HG03432 (cell line): Measurements from ENCODE around the gene ITPR2.
A peak's percentile ranks its signal among the peaks of the same experiment; 100 is the strongest.
"Not testable (repeated sequence)": the region's sequence is repeated elsewhere in the genome, so short reads cannot be mapped to it uniquely, and the experiment has no call there.

Experiments
- ATAC-seq: cut with Tn5 transposase; IDR thresholded peaks from one replicate; pipeline ENCODE4 v1.9.1; 2021; ENCODE audit warnings: mild to moderate bottlenecking, moderate library complexity; ENCODE audit not compliant: unreplicated experiment

ITPR2 gene

DNA sequence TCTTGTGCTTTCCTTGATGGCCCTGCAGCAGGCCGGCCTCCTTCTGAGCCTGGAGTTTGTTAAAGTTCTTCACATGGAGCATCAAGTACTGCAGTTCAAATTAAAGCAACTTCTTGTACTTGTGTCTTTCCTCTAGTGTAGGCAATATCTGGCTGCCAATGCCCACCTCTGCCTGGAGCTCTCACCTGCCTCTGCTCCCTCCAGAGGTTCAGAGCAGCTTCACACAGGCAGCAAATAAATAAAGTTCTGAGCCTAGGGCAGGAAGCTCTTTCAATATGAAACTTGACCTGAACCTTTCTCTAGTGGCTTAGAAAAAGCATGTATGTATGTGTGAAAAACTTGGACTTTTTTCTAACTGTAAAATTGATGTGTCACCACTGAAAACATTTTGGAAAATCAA, 65.9 kb downstream of the ITPR2 start:
- ATAC-seq = no peak

DNA sequence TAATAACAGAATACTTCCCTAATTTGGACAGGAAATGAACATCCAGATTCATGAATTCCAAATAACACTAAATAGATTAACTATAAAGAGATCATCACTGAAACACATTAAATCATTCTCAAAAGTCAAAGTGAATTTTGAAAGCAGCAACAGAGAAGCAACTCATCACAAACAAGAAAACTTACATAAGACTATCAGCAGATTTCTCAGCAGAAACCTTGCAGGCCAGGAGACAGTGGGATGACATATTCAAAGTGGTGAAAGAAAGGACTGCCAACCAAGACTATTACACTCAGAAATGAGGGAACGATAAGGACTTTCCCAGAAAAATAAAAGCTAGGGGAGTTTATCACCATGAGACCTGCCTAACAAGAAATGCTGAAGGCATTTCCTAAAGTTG, 70.8 kb downstream of the ITPR2 start:
- ATAC-seq = no peak

DNA sequence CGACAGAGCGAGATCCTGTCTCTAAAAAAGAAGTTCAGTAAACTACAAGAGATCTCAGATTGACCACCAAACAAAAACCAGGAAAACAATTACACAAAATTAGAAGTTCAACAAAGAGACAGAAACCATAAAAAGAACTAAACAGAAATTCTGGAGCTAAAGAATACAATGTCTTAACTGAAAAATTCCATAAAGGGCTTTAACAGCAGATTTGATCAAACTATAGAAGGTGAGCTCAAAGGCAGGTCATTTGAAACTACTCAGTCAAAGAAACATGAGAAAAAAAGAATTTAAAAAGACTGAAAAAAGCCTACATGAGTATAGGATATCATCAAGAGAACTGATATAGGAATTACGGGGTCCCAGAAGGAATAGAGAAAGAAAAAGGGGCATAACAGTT, 71.2 kb downstream of the ITPR2 start:
- no peak for ATAC-seq

DNA sequence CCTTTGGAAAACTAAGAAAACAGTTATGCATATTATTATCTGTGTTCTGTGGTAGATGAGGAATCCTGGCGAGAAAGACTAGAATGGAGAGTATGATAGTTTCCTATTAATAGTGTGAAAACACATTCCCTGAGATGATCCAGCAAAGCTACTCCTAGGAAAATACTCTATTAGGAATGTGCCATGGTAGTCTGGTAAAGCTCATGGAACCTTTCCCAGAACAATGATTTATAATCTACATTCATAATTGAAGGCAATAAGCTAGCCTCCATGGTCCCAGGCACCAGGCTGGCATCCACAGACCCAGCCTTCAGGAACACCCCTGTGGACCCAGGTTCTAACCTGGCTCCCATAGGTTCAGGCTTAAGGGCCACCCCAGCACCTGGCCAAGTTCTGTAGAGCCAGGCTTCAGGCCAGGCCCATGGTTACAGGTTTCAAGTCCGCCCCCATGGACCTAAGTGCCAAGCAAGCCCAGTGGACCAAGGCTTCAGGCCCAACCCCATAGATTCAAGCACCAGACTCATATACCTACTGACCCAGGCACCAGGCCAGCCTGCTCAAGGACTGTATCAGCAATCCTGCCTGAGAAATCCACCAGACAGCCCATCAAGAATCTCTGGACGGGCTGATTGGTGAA, 72.2 kb downstream of the ITPR2 start:
- ATAC-seq = no peak

DNA sequence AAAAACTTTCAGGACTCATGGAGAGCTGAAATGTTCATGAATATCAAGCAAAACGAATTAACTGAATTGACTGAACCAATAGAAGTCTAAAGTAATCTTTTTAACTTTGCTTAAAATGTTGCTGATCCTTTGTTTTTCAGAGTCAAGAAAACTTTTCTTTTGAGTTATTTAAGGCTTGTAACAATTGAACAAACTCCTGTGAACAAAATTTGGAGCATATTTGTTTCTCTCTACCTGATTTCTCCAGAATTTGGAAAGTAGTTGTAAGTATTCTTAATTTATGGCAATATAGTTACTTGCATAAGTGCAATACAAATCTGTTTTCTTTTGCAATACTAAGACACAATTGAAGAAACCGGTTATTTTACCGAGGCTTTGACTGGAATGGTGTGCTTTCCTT, 77.6 kb downstream of the ITPR2 start:
- ATAC-seq = not testable (repeated sequence)

DNA sequence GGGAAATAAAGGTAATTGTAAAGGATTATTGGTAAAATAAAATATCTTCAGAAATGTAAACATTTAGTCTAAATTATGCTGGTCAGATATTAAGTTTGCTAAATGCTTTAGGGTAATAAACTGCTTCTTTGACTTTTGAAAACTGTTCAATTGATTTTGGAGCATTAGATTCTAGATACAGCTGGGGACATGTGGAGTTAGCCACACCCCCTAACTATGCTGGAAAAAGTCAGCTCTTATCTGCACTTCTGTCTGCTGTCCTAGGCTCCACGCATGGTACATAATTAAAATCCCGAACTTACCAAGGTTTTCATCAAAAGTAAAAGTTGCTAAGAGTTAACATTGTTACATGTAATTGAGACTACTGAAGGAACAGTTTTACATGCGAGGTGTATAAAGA, 78.8 kb downstream of the ITPR2 start:
- no peak for ATAC-seq

DNA sequence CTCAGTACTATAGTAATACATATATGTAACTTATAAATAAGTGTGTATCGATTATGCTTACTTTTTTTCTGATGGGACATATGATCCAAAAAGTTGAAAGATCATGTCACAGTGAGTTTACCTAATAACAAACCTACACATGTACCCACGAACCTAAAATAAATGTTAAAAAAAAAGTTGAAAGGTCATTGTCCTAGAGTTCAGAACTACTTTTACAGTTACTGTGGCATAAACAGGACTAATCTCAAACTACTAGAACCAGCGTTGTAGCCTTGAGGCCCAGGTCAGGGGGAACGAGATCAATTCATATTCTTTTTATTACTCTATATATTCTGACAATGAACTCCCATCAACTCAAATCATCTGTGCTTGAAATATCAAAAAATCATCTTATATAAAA, 81.8 kb downstream of the ITPR2 start:
- ATAC-seq = no peak

DNA sequence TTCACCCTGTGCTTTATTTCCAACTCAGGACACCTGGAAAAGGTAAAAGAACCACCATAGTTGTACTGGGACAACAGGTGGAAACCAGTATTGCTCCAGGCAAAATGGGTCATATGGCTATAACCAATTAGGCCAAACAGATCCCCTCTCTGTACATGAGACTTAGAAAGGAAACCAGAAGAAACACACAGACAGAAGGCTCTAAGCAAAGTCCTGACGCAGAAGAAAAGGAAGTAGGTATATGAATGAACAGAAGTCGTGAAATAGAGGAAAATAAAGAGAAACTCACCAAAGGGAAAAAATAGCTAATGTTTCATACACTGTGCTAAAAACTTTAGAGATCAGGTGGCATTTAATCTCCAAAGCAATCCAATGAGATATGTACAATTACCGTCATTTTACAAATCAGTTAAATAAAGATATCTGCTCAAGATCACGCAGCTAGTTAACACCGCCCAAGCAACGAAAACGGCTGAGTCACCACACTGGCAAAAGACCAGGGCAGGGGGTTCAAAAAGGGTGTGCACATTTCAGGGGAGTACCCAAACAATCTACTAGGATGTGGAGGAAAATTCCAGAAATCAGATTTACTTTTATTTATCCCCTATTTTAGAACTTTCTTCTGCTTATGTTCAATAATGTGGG, 82.3 kb downstream of the ITPR2 start:
- ATAC-seq = peak; percentile 46

DNA sequence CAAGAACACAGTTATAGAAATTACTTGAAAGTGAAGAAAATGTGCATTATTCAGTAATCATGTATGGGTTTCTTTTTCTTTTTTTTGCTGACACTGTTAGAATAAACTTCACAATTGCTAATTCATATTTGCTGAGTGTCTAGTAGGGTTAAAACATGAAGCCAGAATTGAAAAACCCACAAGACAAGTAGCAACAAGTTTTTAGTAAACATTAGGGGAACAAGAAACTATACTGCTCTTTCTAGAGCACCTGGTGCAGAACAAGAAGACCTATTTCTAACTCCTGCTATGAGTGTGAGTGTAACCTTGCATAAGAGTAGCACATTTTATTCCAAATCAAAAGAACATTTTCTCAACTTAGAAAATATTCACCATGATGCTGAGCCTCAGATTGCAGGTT, 83.2 kb downstream of the ITPR2 start:
- peak; percentile 78 for ATAC-seq

DNA sequence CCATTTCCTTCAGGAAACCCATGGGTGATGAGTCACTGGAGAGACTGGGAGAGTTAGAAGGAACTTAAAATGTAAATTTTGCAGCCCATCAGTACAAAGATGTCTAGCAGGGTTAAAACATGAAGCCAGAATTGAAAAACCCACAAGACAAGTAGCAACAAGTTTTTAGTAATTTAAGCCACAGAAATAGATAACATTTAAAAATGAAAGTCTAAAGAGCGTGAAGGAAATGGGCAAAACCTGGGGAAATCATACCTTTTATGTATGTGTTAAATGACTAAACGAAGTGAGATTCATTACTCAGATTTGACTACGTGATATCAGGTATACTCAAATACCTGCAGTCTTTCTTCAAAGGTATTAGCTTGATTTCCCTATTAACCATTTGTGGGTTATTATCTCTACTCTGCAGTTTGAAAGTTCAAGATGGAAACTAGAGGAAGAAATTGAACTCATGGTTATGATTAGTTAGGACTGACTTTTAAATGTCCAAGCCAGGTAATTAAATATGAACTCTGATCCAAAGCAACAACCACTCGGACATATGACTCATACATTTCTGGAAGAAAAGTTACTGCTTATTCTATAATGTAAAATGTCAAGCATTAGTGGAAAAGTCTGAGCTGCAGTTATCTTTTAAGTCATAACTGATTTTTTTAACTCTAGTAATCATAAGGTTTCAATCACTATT, 84.1 kb downstream of the ITPR2 start:
- peak; percentile 49 for ATAC-seq

DNA sequence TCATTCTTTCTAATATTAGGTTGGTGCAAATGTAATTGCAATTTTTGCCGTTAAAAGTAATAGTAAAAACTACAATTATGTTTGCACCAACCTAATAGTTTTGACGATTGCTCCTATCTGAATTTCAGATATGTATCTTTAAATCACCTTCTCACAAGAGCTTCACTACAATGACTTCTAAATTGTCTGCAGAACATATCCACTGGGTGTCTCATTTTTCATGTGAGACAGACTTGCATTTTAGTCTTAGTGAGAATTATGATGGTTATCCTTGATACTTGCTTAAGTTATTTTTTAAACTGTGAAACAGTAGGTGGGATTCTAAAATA, 84.6 kb downstream of the ITPR2 start:
- peak; percentile 19 for ATAC-seq

DNA sequence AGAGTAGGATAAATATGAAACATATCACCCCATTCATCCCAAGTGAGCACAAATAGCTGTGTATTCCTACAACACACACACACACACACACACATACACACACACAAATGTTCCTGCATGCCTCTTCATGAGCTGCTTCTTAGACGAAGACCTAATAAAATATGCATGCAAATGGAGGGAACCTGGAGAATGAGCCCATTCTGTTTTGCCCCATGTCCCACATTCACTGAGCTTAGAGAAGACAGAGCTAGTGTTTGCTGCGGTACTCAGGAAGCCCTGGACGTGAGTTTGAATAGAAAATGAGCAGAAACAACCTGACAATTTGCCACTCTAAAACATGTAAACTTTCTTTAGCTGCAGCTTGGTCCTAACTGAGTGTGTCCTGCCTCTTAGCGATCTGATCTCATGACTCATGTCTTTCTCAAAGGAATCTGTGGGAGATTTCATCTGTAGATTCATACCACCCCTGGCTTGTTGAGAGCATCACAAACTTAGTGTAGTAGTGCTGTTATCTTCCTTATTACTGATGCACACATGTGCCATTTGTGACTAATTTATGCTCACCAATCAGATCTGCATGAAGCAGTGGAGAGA, 86.8 kb downstream of the ITPR2 start:
- no peak for ATAC-seq

DNA sequence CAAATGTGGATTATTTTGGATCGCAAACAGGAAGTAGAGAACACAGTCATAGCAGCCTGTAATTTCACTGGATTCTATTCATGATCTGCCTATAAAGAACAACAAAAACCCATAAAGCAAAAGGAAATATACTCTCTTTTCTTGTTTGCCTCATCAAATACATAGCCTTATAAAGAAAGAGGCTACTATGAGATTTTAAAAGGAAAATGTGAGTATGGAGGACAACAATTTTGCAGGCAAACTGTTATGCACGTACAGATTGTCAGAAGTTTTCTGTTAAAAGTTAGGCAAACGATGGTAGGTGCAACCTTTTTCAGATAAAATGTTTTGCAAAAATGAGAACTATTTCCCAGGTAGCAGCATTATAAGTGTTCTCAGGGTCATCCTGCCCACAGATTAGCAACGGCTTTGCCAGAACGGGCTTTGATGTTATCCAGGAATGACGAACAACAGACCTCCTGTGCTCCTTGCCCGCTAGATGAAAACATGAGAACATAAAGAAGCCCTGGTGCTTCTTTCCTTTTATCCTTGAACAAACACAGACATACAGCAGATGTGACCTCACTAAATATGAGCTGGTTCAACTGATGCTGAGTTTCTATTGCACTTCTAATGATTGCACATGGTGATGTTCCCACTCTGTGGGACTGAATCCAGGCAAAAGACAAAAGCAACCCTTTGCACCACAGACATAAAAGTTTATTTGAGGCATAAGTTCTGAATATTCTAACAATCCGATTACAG, 88.1 kb downstream of the ITPR2 start:
- no peak for ATAC-seq

DNA sequence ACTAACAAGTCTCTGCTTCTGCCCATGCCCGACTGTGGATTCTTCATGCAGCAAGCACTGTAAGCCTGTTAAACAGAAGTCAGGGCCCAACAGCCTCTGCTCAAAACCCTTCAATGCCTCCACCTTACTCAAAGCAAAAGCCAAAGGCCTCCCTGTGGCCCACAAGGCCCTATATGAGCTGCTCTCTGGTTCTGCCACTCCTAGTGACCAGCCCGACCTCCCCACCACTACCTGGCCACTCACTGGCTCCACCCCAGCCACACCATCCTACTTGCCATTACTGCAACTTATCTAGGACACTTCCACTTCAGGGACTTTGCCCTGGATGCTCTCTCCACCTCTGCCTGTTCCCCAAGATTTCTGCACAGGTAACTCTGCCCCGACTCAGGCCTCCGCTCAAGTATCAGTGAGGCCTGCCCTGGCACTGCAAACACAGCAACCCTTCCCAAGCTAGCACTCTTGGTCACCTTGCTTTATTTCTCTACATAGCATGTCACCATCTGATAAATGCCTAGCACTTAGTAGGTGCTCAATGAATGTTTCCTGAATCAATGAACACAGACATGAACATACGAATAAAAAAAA, 88.9 kb downstream of the ITPR2 start:
- no peak for ATAC-seq

DNA sequence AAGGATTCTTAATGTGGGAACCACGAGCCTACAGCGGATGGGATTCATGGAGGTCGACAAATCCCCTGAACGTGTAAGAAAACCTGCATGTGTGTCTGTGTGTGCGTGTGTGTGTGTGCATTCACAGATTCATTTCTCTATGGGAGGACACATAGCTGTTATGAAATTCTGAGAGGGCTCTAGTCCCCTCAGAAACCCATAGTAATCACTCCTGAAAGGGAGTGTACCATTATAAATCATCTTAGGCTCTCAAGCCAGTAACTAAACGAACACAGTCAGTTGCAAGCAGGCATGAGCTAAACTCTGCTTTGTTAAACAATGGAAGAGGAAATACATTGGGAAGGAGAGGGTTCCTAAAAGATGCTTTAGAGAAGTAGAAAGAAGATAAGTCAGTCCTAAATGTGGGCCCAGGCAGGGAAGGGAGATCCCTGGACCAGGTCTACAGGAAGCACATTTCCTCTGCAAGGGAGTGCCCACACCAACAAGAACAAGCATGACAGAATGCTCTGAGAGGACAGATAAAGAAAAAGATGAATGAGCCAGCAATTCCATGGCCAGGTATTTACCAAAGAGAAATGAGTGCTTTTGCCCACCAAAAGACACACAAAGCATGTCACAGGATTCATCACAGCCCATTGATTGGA, 91.3 kb downstream of the ITPR2 start:
- ATAC-seq = no peak

DNA sequence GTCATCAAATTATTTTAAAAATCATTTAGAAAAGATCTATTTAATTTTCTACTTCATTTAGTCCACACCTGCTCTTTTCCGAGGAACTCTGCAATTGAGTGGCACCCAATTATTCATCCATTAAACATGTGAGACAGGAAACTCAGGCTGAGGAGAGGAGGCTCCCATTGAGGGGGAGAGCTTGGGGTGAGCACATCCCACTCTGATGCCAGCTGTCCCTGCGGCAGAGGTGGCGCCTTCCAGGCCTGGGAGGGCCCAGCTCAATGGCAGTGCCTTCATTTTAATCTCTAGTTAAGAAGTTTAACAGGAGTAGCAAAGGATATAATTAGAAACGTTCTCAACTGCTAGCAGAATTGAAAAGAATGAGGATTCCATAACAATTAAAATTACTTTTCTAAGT, 92.0 kb downstream of the ITPR2 start:
- ATAC-seq = no peak

DNA sequence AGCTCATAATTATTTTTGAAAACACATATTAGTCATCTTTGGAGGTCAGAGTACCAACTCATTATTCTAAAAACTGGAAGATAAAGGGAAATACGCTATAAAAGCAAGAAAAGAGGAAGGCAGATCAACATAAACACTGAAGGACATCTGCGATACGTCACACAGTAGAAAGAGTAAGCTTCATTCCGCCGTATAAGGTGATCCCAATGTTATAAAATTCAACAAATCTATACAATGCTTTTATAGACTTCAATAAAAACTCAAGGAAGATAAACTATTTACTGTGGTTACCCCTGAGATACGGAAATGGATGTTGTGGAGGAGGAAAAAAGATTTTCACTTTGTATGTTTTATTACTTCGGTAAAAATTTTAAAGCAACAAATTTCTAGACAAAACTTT, 92.6 kb downstream of the ITPR2 start:
- no peak for ATAC-seq

DNA sequence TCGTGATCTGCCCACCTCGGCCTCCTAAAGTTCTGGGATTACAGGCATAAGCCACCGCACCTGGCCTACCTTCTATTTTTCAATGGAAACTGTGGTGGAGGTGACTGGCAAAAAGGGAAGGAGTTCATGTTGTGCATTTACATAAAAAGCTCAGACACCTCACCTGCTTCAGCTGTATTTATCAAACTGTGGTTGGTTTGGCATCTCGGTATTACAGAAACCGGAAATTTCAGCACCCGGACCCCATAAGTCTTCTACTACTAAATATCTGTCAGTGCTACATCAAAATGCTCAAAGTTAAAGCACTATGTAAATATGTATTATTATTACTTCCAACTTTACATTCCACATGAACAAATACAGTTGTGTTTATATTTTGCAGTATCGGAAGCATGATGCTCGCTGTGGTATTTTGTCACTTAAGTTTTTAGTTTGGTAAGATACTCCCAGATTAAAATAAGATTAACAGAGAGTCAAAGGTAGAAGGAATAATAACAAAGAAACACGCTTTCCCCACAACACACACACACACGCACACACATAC, 95.4 kb downstream of the ITPR2 start:
- no peak for ATAC-seq

DNA sequence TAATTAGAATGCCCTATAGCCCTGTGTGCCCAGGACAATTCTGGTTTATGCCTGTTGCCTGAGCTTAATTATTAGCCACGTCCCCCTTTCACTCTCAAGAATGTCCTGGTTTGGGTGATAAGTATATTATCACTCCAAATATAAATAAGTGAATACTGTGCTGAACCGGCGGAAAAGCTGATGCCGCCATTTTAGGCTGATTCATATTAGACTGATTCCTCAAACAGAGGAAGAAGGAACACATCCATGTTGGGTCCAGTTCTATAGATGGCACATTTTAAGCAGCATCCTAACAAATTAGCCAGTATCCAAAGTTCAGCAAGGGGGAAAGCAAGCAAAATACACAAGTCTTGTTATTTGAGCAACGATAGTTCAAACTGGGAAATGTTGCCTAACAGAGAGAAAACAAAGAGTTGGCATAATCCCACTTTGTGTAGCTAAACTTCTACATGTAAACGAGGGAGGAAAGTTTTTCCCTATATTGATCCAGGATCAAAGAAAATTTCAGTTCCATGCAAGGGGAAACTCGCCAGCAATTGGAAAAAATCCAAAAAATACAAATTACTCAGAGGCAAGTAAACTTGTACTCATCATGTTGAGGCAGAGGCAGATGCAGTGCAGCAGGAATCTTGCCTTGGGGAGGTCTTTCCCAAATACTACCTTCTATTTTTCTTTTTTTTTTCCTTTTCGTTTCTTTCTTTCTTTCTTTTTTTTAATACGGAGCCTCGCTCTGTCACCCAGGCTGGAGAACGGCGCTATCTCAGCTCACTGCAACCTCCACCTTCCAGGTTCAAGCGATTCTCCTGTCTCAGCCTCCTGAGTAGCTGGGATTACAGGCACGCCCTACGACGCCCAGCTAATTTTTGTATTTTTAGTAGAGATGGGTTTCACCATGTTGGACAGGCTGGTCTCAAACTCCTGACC, 96.2 kb downstream of the ITPR2 start:
- ATAC-seq = no peak
